Astrocyte (in vitro differentiated cells and primary cell): ENCODE results near the gene LIPJ.

Source experiments
- EZH2 ChIP-seq: IDR thresholded peaks from 2 replicates; pipeline ENCODE4 v1.6.1; 2012; ENCODE audit warnings: mild to moderate bottlenecking, low read length, inconsistent platforms; ENCODE audit not compliant: insufficient read depth
- TF ChIP-seq, protein P1 (sequence below): IDR thresholded peaks from 2 replicates; pipeline ENCODE4 v1.5.1; 2011; ENCODE audit warnings: low read depth, mild to moderate bottlenecking, inconsistent platforms, low read length, moderate library complexity; ENCODE audit not compliant: insufficient read depth

GRCh38 chr10:88582411-88582805, 4.2 kb upstream of the LIPJ start:
- TF ChIP-seq, protein P1, sequence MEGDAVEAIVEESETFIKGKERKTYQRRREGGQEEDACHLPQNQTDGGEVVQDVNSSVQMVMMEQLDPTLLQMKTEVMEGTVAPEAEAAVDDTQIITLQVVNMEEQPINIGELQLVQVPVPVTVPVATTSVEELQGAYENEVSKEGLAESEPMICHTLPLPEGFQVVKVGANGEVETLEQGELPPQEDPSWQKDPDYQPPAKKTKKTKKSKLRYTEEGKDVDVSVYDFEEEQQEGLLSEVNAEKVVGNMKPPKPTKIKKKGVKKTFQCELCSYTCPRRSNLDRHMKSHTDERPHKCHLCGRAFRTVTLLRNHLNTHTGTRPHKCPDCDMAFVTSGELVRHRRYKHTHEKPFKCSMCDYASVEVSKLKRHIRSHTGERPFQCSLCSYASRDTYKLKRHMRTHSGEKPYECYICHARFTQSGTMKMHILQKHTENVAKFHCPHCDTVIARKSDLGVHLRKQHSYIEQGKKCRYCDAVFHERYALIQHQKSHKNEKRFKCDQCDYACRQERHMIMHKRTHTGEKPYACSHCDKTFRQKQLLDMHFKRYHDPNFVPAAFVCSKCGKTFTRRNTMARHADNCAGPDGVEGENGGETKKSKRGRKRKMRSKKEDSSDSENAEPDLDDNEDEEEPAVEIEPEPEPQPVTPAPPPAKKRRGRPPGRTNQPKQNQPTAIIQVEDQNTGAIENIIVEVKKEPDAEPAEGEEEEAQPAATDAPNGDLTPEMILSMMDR, result no peak
- no peak for TF ChIP-seq EZH2
